ENCODE measurements around the gene NDUFA3. TPM values are rescaled to one million over a fixed set of nuclear protein-coding genes. Genes with fewer than 3 reads are reported as not detected.
A peak's percentile ranks its signal among the peaks of the same experiment; 100 is the strongest.

The NDUFA3 gene
- total RNA-seq, 1 experiment from 2014 or later = 128 TPM

DNA sequence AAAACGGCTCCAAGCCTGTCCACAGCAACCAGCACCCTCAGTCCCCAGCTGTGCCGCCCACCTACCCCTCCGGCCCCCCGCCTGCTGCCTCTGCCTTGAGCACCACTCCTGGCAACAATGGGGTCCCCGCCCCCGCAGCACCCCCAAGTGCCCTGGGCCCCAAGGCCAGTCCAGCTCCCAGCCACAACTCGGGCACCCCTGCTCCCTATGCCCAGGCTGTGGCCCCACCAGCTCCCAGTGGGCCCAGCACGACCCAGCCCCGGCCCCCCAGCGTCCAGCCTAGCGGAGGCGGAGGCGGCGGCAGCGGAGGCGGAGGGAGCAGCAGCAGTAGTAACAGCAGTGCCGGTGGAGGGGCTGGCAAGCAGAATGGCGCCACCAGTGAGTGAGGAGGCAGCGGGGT lies 45.5 kb downstream of the NDUFA3 start:
- ChIA-PET CTCF (interaction anchor here (0.6 to 1.2 kb wide), 2 partner anchors 11 to 32 kb away, joined by 3 to 6 read pairs; partner anchors contain the start of gene LENG1), POLR2A (interaction anchor here (0.8 to 1.0 kb wide), 2 partner anchors 10 to 11 kb away, joined by 3 read pairs; no protein-coding TSS in a partner anchor)
- no peak for DNase-seq (ENCODE audit: unreplicated experiment)
- no TSS peak for BruUV-seq (replicated peaks)
- no peaks in the 10 kb centered on the region for H3K9me3 Mint-ChIP-seq (ENCODE audit: unreplicated experiment)
- H3K4me3 Mint-ChIP-seq (ENCODE audit: unreplicated experiment) = no peak overlapping the region
- H3K36me3 Mint-ChIP-seq (ENCODE audit: insufficient read depth, unreplicated experiment) = peaks cover 83% of the 10 kb centered on the region
- H3K27ac Mint-ChIP-seq (ENCODE audit: low read depth, unreplicated experiment) = no peak overlapping the region
- intact Hi-C loops (cut with micrococcal nuclease) = no loop called here
- no peaks in the 10 kb centered on the region for H3K27me3 Mint-ChIP-seq (ENCODE audit: insufficient read depth, unreplicated experiment)
- H3K4me1 Mint-ChIP-seq (ENCODE audit: insufficient read depth, unreplicated experiment) = no peaks in the 10 kb centered on the region
- TF ChIP-seq CTCF (IDR thresholded peaks at IDR 0.05; ENCODE audit: unreplicated experiment) = no peak

DNA sequence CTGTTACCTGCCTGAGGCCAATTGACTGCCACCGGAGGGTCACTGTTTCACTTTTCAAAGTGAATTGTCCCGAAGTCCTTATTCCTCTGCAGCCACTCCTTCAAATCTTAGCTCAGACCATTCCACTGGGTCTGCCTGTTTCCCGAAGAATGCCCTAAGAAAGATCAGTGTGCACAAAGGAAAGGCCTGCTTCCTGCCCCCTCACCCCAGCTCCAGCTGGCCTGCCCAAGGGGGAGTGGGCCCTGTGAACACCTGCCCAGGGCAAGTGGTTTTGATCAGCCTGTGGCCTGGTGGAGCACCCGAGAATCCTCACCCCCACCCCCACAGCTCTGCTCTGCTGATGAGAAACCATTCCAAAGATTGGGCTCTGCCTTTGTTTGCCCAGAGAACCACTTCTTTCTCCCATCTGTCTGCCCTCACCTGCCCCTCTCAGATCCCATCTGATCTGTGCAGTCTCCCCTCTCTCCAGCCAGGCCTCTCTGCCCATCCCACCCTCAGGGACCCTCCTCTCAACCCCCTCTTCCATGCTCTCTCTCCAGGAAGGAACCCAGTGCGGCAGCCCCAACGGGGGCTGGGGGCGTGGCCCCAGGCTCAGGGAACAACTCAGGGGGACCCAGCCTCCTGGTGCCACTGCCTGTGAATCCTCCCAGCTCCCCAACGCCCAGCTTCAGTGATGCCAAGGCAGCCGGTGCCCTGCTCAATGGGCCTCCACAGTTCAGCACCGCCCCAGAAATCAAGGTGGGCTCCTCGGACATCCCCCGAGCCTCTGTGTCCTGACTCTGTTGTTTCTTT lies 46.6 kb downstream of the NDUFA3 start:
- intact Hi-C loops (cut with micrococcal nuclease) = no loop called here
- peaks cover 89% of the 10 kb centered on the region for H3K36me3 Mint-ChIP-seq (ENCODE audit: insufficient read depth, unreplicated experiment)
- ChIA-PET CTCF (interaction anchor here (0.7 to 1.6 kb wide), 2 partner anchors 10 to 243 kb away, joined by 4 to 5 read pairs; partner anchors contain the start of gene LENG1), POLR2A (interaction anchor here (2.3 kb wide), 1 partner anchor 12 kb away, joined by 15 read pairs; the partner anchor contains the start of gene CNOT3)
- BruUV-seq (replicated peaks) = no TSS peak
- H3K27ac Mint-ChIP-seq (ENCODE audit: low read depth, unreplicated experiment) = peak overlapping the region; percentile 17
- no peaks in the 10 kb centered on the region for H3K4me1 Mint-ChIP-seq (ENCODE audit: insufficient read depth, unreplicated experiment)
- no peak for TF ChIP-seq CTCF (IDR thresholded peaks at IDR 0.05; ENCODE audit: unreplicated experiment)
- H3K9me3 Mint-ChIP-seq (ENCODE audit: unreplicated experiment) = no peaks in the 10 kb centered on the region
- H3K4me3 Mint-ChIP-seq (ENCODE audit: unreplicated experiment) = no peak overlapping the region
- DNase-seq (ENCODE audit: unreplicated experiment) = no peak
- no peaks in the 10 kb centered on the region for H3K27me3 Mint-ChIP-seq (ENCODE audit: insufficient read depth, unreplicated experiment)

- TF ChIP-seq CTCF (IDR thresholded peaks at IDR 0.05; ENCODE audit: unreplicated experiment) = no peak
- H3K4me3 Mint-ChIP-seq (ENCODE audit: unreplicated experiment) = no peak overlapping the region
- H3K9me3 Mint-ChIP-seq (ENCODE audit: unreplicated experiment) = no peaks in the 10 kb centered on the region
- POLR2A ChIA-PET = interaction anchor here (0.6 to 10.2 kb wide), 4 partner anchors 8 to 36 kb away, joined by 3 to 110 read pairs (median 6); partner anchors contain the start of genes CNOT3, LENG1, PRPF31 and TFPT
- H3K36me3 Mint-ChIP-seq (ENCODE audit: insufficient read depth, unreplicated experiment) = peaks cover 89% of the 10 kb centered on the region
- H3K27ac Mint-ChIP-seq (ENCODE audit: low read depth, unreplicated experiment) = no peak overlapping the region
- H3K27me3 Mint-ChIP-seq (ENCODE audit: insufficient read depth, unreplicated experiment) = no peaks in the 10 kb centered on the region
- H3K4me1 Mint-ChIP-seq (ENCODE audit: insufficient read depth, unreplicated experiment) = no peaks in the 10 kb centered on the region
- DNase-seq (ENCODE audit: unreplicated experiment) = no peak
- CTCF ChIA-PET = no interaction called here
- intact Hi-C loops (cut with micrococcal nuclease) = no loop called here
- no TSS peak for BruUV-seq (replicated peaks)
These were observed 48.8 kb downstream of the NDUFA3 start for GRCh38 chr19:54151362-54152035.

- H3K9me3 Mint-ChIP-seq (ENCODE audit: unreplicated experiment) = no peaks in the 10 kb centered on the region
- intact Hi-C loops (cut with micrococcal nuclease) = no loop called here
- BruUV-seq (replicated peaks) = no TSS peak
- no peaks in the 10 kb centered on the region for H3K4me1 Mint-ChIP-seq (ENCODE audit: insufficient read depth, unreplicated experiment)
- no peak for DNase-seq (ENCODE audit: unreplicated experiment)
- peaks cover 89% of the 10 kb centered on the region for H3K36me3 Mint-ChIP-seq (ENCODE audit: insufficient read depth, unreplicated experiment)
- POLR2A ChIA-PET = interaction anchor here (0.6 to 10.2 kb wide), 3 partner anchors 14 to 310 kb away, joined by 3 to 110 read pairs (median 4); partner anchors contain the start of gene CNOT3
- H3K27me3 Mint-ChIP-seq (ENCODE audit: insufficient read depth, unreplicated experiment) = no peaks in the 10 kb centered on the region
- no peak for TF ChIP-seq CTCF (IDR thresholded peaks at IDR 0.05; ENCODE audit: unreplicated experiment)
- CTCF ChIA-PET = interaction anchor here (0.6 kb wide), 1 partner anchor 920 kb away, joined by 4 read pairs; no protein-coding TSS in a partner anchor
- no peak overlapping the region for H3K27ac Mint-ChIP-seq (ENCODE audit: low read depth, unreplicated experiment)
- no peak overlapping the region for H3K4me3 Mint-ChIP-seq (ENCODE audit: unreplicated experiment)
These were observed 49.6 kb downstream of the NDUFA3 start for GRCh38 chr19:54152267-54152666.
